SHP77 treated with DMSO at 0.1 percent for 48 hours (cell line): ENCODE results near the gene PTPRT.

Experiments
- DNase-seq: peaks from one replicate; lab custom pipeline; 2025; lab: John Stamatoyannopoulos, UW

The PTPRT gene

DNA sequence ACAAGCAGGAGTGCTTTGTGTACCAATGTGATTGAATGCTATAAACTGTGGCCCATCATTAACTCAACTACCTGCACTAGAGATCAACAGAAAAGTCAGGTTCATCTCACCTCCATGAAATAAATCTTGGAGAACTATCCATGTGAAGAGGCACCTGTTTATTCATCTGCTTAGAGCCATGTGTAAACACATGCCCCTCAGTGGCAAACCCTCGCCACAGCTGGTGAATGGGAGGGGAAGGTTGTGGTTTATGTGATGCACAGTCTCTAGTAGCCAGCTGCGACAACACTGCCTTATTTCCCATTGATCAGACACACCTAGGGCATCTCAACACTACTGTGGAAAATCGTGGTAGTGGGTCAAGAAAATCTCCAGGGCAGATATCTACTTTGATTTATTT is 640.2 kb downstream of the PTPRT start:
- DNase-seq, result peak; percentile 48

DNA sequence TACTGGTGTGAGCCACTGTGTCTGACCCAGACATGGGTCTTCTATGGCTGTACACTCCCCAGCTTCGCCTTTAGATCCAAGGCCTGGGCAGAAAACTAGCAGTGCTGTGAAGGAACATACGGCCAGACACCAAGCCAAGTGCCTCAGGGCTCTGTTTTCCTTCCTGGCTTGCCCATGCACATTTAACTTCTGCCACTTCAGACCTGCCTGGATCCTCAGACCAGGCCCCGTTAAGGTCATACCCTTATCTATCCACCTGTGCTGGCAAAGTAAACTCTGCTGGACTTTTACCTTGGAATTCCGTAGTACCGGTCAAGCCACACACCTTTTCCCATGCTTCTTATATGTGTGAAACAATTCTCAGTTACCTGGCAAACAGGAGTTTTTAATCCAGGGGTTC is 644.8 kb downstream of the PTPRT start:
- no peak for DNase-seq

GRCh38 chr20:42532831-42533230 is 656.9 kb downstream of the PTPRT start:
- no peak for DNase-seq

DNA sequence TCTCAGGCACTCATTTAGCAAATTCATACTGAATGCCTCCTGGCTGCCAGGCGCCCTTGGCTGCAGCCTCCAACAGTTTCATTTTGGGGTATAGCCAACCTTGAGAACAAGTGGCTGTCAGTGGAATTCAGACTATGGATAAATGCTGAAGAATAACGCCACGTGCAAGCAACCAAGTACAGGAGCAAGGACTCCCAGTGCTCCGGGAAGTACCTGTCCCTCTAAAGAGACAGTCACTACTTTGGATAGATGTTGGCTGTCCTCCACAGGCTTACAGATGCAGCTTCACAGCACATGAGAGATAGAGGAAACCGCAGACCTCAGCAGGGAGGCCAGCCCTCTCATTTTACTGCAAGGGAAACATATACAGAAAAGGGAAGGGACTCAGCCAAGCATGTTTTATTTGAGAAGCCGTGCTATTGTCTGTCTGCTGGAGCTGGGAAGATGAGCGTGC is 658.2 kb downstream of the PTPRT start:
- DNase-seq, result no peak

DNA sequence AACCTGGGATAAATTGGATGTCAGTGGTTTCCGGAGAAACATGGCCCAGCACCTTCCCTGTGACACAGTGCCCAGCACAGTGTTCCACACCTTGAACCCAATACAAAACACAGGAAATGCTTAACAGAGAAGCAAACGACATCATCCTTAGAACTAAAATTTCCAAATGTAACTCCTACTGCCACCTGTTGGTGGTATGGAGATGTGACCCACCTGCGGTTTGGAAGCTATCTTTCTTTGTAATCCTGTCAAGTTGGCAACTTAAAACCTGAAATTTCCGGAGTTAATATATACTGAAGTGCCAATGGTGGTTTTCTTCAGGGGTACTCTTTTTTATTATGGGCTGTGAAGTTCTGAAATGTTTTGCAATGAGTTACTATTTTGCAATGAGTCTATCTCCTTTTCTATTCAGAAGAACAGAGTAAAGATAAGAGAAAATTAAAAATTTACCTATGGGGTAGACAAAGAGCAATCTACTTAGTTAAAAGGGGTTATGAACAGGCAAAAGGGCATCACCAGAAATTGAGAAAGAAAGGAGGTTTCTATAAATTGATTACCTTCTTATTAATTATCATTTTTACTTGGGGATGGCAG is 658.8 kb downstream of the PTPRT start:
- no peak for DNase-seq

DNA sequence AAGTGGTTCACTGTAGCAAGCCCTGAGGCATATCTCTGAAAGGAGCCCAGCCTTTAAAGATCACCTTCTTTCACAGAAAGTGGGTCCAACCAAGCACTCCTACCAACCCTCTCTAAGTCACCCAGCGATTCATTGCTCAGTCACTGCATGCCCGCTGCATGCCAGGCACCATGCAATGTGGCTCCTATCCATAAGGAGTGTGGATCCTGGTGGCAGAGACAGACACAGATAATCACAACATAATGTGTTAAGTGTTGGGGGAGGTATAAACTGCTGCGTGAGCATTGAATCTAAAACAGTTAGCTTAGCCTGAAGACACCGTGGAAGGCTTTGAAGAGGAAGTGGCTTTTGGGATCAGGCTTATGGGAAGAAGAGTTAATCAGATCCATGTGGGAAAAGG is 659.5 kb downstream of the PTPRT start:
- DNase-seq, result no peak

DNA sequence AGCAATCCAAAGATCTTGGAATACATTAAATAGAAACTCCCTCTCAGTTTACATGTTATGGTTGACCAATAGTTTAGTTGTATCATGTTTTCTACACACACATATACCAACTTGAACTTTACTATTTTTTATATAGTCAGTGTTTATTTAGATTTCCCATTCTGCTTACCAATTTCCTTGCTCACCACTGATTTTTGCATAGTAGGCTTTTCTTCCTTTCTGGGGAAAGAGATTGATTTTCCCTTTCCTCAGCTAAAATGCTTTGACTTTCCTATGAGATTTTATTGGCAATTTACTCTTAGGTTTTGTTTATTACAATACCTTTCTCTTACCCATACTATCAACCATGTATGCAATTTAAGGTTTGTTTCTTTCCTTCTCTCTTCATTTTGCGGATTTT is 665.6 kb downstream of the PTPRT start:
- DNase-seq, result no peak

DNA sequence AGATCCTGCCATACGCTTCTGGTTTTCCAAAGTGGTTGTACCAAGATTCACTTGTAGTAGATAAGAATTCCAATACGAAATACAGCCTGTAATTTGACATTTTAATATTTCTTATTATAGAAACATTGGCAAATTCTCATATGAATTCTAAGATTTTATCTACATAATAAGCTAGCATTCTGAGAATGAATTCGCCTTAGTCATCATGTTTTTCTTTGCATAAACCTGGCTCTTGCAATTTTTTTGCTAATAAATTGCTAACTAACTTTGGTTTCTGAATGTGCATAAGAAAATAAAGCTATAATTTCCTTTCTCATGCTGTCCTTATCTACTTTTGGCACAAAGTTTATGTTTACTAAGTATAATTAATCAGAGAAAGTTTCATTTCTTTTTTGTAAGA is 673.0 kb downstream of the PTPRT start:
- no peak for DNase-seq

DNA sequence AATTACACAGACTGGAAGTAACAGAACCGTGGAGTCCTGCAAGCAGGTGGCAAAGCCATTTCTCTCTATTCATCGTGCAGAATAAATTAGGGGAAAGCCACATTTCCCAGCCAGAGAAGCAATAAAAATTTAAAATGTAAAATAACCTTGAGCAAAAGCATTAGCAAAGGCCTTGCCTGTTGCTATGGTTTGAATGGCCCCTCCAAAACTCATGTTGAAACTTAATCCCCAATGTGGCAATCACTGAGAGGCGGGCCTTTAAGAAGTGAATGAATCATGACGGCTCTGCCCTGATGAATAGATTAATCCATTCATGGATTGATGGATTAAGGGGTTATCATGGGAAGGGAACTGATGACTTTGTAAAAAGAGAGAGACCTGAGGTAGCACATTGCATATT is 679.0 kb downstream of the PTPRT start:
- no peak for DNase-seq

GRCh38 chr20:42507874-42508273 is 681.8 kb downstream of the PTPRT start:
- DNase-seq, result no peak

- DNase-seq, result no peak
These were observed 683.3 kb downstream of the PTPRT start for GRCh38 chr20:42506397-42506796.

GRCh38 chr20:42502591-42502990 is 687.1 kb downstream of the PTPRT start:
- DNase-seq, result no peak

DNA sequence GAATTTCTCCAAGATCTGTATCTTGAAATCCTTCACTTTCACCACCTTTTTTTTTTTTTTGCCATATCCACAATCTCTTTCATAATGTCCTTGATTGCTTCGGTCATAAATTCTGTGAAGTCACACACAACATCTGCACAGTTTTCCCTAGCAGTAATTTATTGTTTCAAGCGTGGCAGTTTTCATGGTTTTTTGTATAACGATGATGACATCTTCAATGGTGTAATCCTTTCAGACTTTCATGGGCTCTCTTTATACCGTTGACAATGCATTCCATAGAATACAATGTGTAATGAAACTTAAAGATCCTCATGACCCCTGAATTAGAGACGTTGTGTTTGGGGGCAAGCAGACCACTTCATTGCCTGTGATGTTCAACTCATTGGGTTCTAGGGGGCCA is 693.1 kb downstream of the PTPRT start:
- DNase-seq, result no peak

GRCh38 chr20:42494290-42494689 is 695.4 kb downstream of the PTPRT start:
- DNase-seq, result no peak

DNA sequence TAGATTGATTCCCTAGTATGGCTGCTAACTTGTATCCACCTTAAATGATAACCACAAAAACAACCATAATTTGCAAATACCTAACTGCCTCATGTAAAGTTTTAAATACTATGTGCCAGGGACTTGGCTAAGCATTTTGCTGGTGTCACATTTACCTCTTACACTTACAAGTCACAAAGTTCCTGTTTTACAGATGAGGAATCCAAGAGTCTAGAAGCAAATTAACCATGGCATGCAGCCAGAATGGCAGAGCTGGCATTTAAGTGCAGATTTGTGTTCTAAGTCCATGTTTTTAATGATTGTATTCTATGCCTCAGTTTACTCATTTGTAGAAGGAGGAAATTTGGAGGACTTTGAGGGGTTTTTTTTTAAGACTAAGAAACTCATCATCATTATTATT is 696.7 kb downstream of the PTPRT start:
- DNase-seq, result no peak

GRCh38 chr20:42492290-42492689 is 697.4 kb downstream of the PTPRT start:
- DNase-seq, result no peak

- no peak for DNase-seq
These were observed 704.1 kb downstream of the PTPRT start for GRCh38 chr20:42485556-42485955.

- no peak for DNase-seq
These were observed 704.8 kb downstream of the PTPRT start for GRCh38 chr20:42484790-42485375.

DNA sequence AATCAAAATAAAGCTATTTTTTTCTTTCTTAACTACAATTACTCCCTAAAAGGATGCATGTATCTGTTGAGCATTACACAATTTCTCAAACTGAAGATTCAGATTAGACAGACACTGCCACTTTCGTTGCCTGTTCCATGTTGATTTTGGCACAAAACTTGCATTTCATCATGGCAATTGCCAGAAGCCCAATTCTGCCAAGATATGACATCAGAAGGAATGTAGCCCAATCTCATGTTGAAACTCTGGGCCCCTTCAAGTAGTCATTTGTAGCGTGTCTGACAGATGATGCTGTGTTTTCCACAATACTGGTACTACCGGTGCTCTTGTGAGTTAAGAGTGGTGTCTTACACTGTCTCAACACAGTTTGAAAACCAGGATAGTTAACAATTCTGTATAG is 705.4 kb downstream of the PTPRT start:
- no peak for DNase-seq

DNA sequence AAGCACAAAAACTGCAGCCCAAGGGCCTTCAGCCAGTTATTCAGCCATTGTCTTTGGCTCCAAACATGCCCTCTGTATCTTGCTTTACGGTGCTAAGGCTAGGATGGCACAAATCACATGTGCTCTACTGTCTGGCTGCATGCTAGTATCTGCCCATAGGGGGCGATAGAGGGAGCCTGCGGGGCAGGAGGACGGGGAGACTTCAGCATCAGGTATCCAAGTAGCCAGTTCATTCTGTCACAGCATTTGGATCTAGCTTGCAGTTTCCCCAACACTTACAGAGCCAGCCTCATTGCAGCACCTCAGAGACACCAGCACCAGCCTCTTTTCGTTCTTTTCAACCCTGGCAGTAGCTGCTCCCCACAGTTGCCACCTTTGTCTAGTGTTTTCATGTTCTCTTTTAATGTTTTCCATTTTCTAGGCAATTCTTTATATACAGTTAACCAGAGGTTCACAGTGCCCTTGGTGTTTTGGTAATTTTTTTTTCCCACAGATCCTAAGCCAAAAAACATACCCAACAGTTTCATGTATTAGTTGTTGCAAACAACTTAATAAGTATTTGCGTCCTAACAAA is 705.9 kb downstream of the PTPRT start:
- DNase-seq, result no peak

DNA sequence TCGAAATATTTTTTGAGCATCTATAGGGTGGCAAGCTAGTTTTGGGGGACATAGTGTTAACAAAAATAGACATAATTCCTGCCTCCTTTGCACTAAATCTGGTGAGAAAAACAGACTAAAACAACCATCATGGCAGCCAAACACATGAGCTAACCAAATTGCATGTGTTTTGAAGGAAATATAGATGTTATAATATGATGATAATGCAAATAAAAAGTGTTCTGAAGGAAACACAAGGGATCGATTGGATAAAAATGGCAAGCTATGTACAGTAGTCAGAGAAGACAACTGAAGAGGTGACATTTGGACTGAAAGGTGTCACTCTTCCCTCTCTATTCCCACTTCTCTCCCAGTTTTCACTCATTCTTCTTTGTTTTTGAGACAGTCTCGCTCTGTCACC is 706.9 kb downstream of the PTPRT start:
- no peak for DNase-seq

- no peak for DNase-seq
These were observed 713.9 kb downstream of the PTPRT start for GRCh38 chr20:42475773-42476172.

- no peak for DNase-seq
These were observed 715.1 kb downstream of the PTPRT start for GRCh38 chr20:42474646-42475045.

GRCh38 chr20:42472198-42472597 is 717.5 kb downstream of the PTPRT start:
- DNase-seq, result no peak
